ENCODE results near the gene MMEL1.
"Not testable (repeated sequence)": the region's sequence is repeated elsewhere in the genome, so short reads cannot be mapped to it uniquely, and the experiment has no call there.

Gene MMEL1

GRCh38 chr1:2570332-2570731 lies 62.5 kb downstream of the MMEL1 start:
- Histone ChIP-seq H2BK12ac (ENCODE audit: low read length) (no peak overlapping the region), H3K9ac (ENCODE audit: low read length) (no peak overlapping the region), H2BK120ac (ENCODE audit: insufficient read depth, low read length, poor library complexity) (no peak overlapping the region), H2AFZ (ENCODE audit: insufficient read depth, low read length, poor library complexity) (no peak overlapping the region), H4K91ac (ENCODE audit: low read depth, low read length) (no peak overlapping the region), H3K79me1 (ENCODE audit: low read length) (no peaks in the 10 kb centered on the region), H2AK5ac (ENCODE audit: low read length) (no peak overlapping the region), H3K36me3 (ENCODE audit: control insufficient read depth in 1 of 2, insufficient read depth in 2 of 2, low read length in 2 of 2) (no peaks in the 10 kb centered on the region), H3K27ac (ENCODE audit: low read depth, low read length) (no peak overlapping the region), H3K4ac (ENCODE audit: low read depth, low read length) (no peak overlapping the region), H2BK5ac (ENCODE audit: low read depth, low read length, poor library complexity) (no peak overlapping the region), H3K79me2 (ENCODE audit: control insufficient read depth, insufficient read depth, low read length, poor library complexity) (no peaks in the 10 kb centered on the region), H3K27me3 (ENCODE audit: insufficient read depth, low read length) (no peaks in the 10 kb centered on the region), H3K4me2 (ENCODE audit: low read length) (no peak overlapping the region), H4K12ac (ENCODE audit: low read depth, low read length) (no peak overlapping the region), H3K18ac (ENCODE audit: low read length) (no peak overlapping the region), H3K14ac (ENCODE audit: low read length) (no peak overlapping the region), H3K4me1 (ENCODE audit: control insufficient read depth in 1 of 2, insufficient read depth in 2 of 2, low read length in 2 of 2) (no peaks in the 10 kb centered on the region), H4K8ac (ENCODE audit: low read depth, low read length) (no peak overlapping the region), H3K9me3 (ENCODE audit: insufficient read depth, low read depth, low read length) (peaks cover 2% of the 10 kb centered on the region), H3K23ac (ENCODE audit: low read length) (no peak overlapping the region), H3K4me3 (ENCODE audit: low read depth, low read length) (no peak overlapping the region)
- no CpG with 5 or more reads among the region's 17 CpGs for WGBS (ENCODE audit: extremely low coverage, insufficient coverage, insufficient read length)
- DNase-seq: no peak

GRCh38 chr1:2569703-2570102 lies 63.1 kb downstream of the MMEL1 start:
- H3K4me1 ChIP-seq (ENCODE audit: control insufficient read depth in 1 of 2, insufficient read depth in 2 of 2, low read length in 2 of 2); H3K36me3 ChIP-seq (ENCODE audit: control insufficient read depth in 1 of 2, insufficient read depth in 2 of 2, low read length in 2 of 2); H2AFZ ChIP-seq (ENCODE audit: insufficient read depth, low read length, poor library complexity); DNase-seq; H2AK5ac ChIP-seq (ENCODE audit: low read length); H3K27me3 ChIP-seq (ENCODE audit: insufficient read depth, low read length); H2BK120ac ChIP-seq (ENCODE audit: insufficient read depth, low read length, poor library complexity); H3K14ac ChIP-seq (ENCODE audit: low read length); H2BK5ac ChIP-seq (ENCODE audit: low read depth, low read length, poor library complexity); H3K9ac ChIP-seq (ENCODE audit: low read length); H4K8ac ChIP-seq (ENCODE audit: low read depth, low read length); H3K79me1 ChIP-seq (ENCODE audit: low read length); H2BK12ac ChIP-seq (ENCODE audit: low read length); H3K4me2 ChIP-seq (ENCODE audit: low read length); H3K23ac ChIP-seq (ENCODE audit: low read length); H3K4me3 ChIP-seq (ENCODE audit: low read depth, low read length); H3K27ac ChIP-seq (ENCODE audit: low read depth, low read length); H3K9me3 ChIP-seq (ENCODE audit: insufficient read depth, low read depth, low read length); H4K91ac ChIP-seq (ENCODE audit: low read depth, low read length); H3K79me2 ChIP-seq (ENCODE audit: control insufficient read depth, insufficient read depth, low read length, poor library complexity); H4K12ac ChIP-seq (ENCODE audit: low read depth, low read length); H3K18ac ChIP-seq (ENCODE audit: low read length); H3K4ac ChIP-seq (ENCODE audit: low read depth, low read length): not testable (repeated sequence)
- no CpG with 5 or more reads among the region's 13 CpGs for WGBS (ENCODE audit: extremely low coverage, insufficient coverage, insufficient read length)

- H3K4ac ChIP-seq (ENCODE audit: low read depth, low read length): no peak overlapping the region
Observed at GRCh38 chr1:2569060-2569459, 63.8 kb downstream of the MMEL1 start.

GRCh38 chr1:2568187-2568816 lies 64.5 kb downstream of the MMEL1 start:
- not testable (repeated sequence) for H3K27me3 ChIP-seq (ENCODE audit: insufficient read depth, low read length); H3K9me3 ChIP-seq (ENCODE audit: insufficient read depth, low read depth, low read length); H3K4me1 ChIP-seq (ENCODE audit: control insufficient read depth in 1 of 2, insufficient read depth in 2 of 2, low read length in 2 of 2); H3K27ac ChIP-seq (ENCODE audit: low read depth, low read length); H3K4me2 ChIP-seq (ENCODE audit: low read length); H2AK5ac ChIP-seq (ENCODE audit: low read length); H4K91ac ChIP-seq (ENCODE audit: low read depth, low read length); H3K18ac ChIP-seq (ENCODE audit: low read length); H2BK5ac ChIP-seq (ENCODE audit: low read depth, low read length, poor library complexity); H3K36me3 ChIP-seq (ENCODE audit: control insufficient read depth in 1 of 2, insufficient read depth in 2 of 2, low read length in 2 of 2); DNase-seq; H2BK12ac ChIP-seq (ENCODE audit: low read length); H3K9ac ChIP-seq (ENCODE audit: low read length); H2BK120ac ChIP-seq (ENCODE audit: insufficient read depth, low read length, poor library complexity); H3K79me1 ChIP-seq (ENCODE audit: low read length); H3K4me3 ChIP-seq (ENCODE audit: low read depth, low read length); H3K23ac ChIP-seq (ENCODE audit: low read length); H2AFZ ChIP-seq (ENCODE audit: insufficient read depth, low read length, poor library complexity); H4K12ac ChIP-seq (ENCODE audit: low read depth, low read length); H3K79me2 ChIP-seq (ENCODE audit: control insufficient read depth, insufficient read depth, low read length, poor library complexity); H3K14ac ChIP-seq (ENCODE audit: low read length); H4K8ac ChIP-seq (ENCODE audit: low read depth, low read length); H3K4ac ChIP-seq (ENCODE audit: low read depth, low read length)
- WGBS (ENCODE audit: extremely low coverage, insufficient coverage, insufficient read length): no CpG with 5 or more reads among the region's 17 CpGs

More at GRCh38 chr1:2569060-2569459, 63.8 kb downstream of the MMEL1 start:
- Histone ChIP-seq H3K18ac (ENCODE audit: low read length) (no peak overlapping the region), H3K4me2 (ENCODE audit: low read length) (no peak overlapping the region), H2BK5ac (ENCODE audit: low read depth, low read length, poor library complexity) (no peak overlapping the region), H3K79me1 (ENCODE audit: low read length) (no peaks in the 10 kb centered on the region), H2BK120ac (ENCODE audit: insufficient read depth, low read length, poor library complexity) (no peak overlapping the region), H3K14ac (ENCODE audit: low read length) (no peak overlapping the region), H2AFZ (ENCODE audit: insufficient read depth, low read length, poor library complexity) (no peak overlapping the region), H3K23ac (ENCODE audit: low read length) (no peak overlapping the region), H3K4me1 (ENCODE audit: control insufficient read depth in 1 of 2, insufficient read depth in 2 of 2, low read length in 2 of 2) (no peaks in the 10 kb centered on the region), H3K27me3 (ENCODE audit: insufficient read depth, low read length) (no peaks in the 10 kb centered on the region), H3K36me3 (ENCODE audit: control insufficient read depth in 1 of 2, insufficient read depth in 2 of 2, low read length in 2 of 2) (no peaks in the 10 kb centered on the region), H2AK5ac (ENCODE audit: low read length) (no peak overlapping the region), H3K4me3 (ENCODE audit: low read depth, low read length) (no peak overlapping the region), H3K79me2 (ENCODE audit: control insufficient read depth, insufficient read depth, low read length, poor library complexity) (no peaks in the 10 kb centered on the region), H4K12ac (ENCODE audit: low read depth, low read length) (no peak overlapping the region), H3K27ac (ENCODE audit: low read depth, low read length) (no peak overlapping the region), H3K9me3 (ENCODE audit: insufficient read depth, low read depth, low read length) (peaks cover 2% of the 10 kb centered on the region), H2BK12ac (ENCODE audit: low read length) (no peak overlapping the region), H4K91ac (ENCODE audit: low read depth, low read length) (no peak overlapping the region), H3K9ac (ENCODE audit: low read length) (no peak overlapping the region), H4K8ac (ENCODE audit: low read depth, low read length) (no peak overlapping the region)
- DNase-seq: no peak
- WGBS (ENCODE audit: extremely low coverage, insufficient coverage, insufficient read length): no CpG with 5 or more reads among the region's 17 CpGs
